Thyroid gland (tissue), 4 donors: Measurements from ENCODE around the gene CYFIP2.

Experiments used
- CTCF ChIP-seq, 6 experiments: fragments of 200-600 bp in 3 of 6; fragments of 450-650 bp in 3 of 6; sonication (generic) in 3 of 6; IDR thresholded peaks; one replicate each; pipeline ENCODE4 v1.5.1; 2016 to 2019; ENCODE audit warnings: antibody characterized with exemption in 6 of 6, mild to moderate bottlenecking in 2 of 6, inconsistent platforms in 1 of 6, moderate library complexity in 1 of 6
- POLR2A ChIP-seq, 2 donors: fragments of 450-650 bp; IDR thresholded peaks; one replicate each; pipeline ENCODE4 v1.6.1; 2017; ENCODE audit warnings: antibody characterized with exemption in 2 of 2, mild to moderate bottlenecking in 2 of 2, moderate library complexity in 1 of 2

- no peak for TF ChIP-seq CTCF (IDR thresholded peaks at IDR 0.05)
- TF ChIP-seq POLR2A (IDR thresholded peaks at IDR 0.05): no peak
Observed at GRCh38 chr5:157245476-157245875, 20.4 kb upstream of the CYFIP2 start.
